H1 (cell line): ENCODE data around the gene TSPEAR. TPM values are rescaled to one million over a fixed set of nuclear protein-coding genes. Genes with fewer than 3 reads are reported as not detected.
A peak's percentile ranks its signal among the peaks of the same experiment; 100 is the strongest.

Experiments
- CTCF ChIA-PET: fragments of 300-600 bp; sonication (Branson Sonifier 250); formaldehyde crosslinking; loops from one replicate; lab custom pipeline; 2021; ENCODE audit not compliant: partially characterized antibody; lab: Charles Lee
- POLR2A ChIA-PET: fragments of 300-600 bp; sonication (Branson Sonifier 250); formaldehyde crosslinking; loops from one replicate; lab custom pipeline; 2021; ENCODE audit warnings: inconsistent platforms; ENCODE audit not compliant: partially characterized antibody; lab: Charles Lee
- DNase-seq, 2 experiments: peaks; one replicate each; pipeline versions ENCODE4 v3.0.0 to v3.0.0-alpha.2; 2010 to 2022; ENCODE audit warnings: low spot score in 2 of 2, low read depth in 1 of 2, mixed read lengths in 1 of 2
- FAIRE-seq: peaks from 2 replicates; lab custom pipeline; 2011; peaks lifted over from hg19 to GRCh38; lab: Jason Lieb, UNC
- H2AFZ ChIP-seq: 2 replicates; pipeline ENCODE4 v1.8.1; 2012; ENCODE audit warnings: low read length, inconsistent platforms
- H2AK5ac ChIP-seq: 2 replicates; pipeline ENCODE4 v1.6.1; 2013; ENCODE audit warnings: low read depth, low read length
- H2BK120ac ChIP-seq: replicated peaks from 2 replicates; pipeline ENCODE3; 2013; ENCODE audit warnings: low read depth, low read length, inconsistent platforms
- H2BK12ac ChIP-seq: 2 replicates; pipeline ENCODE4 v1.6.1; 2013; ENCODE audit warnings: low read depth, low read length
- H2BK15ac ChIP-seq: 2 replicates; pipeline ENCODE4 v1.6.1; 2013; ENCODE audit warnings: low read length
- H2BK20ac ChIP-seq: 2 replicates; pipeline ENCODE4 v1.6.1; 2013; ENCODE audit warnings: low read length
- H2BK5ac ChIP-seq: 2 replicates; pipeline ENCODE4 v1.6.1; 2013; ENCODE audit warnings: low read depth, low read length
- H3K14ac ChIP-seq: 2 replicates; pipeline ENCODE4 v1.6.1; 2013; ENCODE audit warnings: inconsistent platforms; ENCODE audit not compliant: insufficient read length
- H3K18ac ChIP-seq: 2 replicates; pipeline ENCODE4 v1.6.1; 2013; ENCODE audit warnings: low read length; ENCODE audit errors: extremely low read depth
- H3K23ac ChIP-seq: 2 replicates; pipeline ENCODE4 v1.6.1; 2013; ENCODE audit warnings: inconsistent platforms; ENCODE audit not compliant: insufficient read length
- H3K23me2 ChIP-seq: 2 replicates; pipeline ENCODE4 v1.6.1; 2013; ENCODE audit warnings: low read depth, low read length
- H3K27ac ChIP-seq: 2 replicates; pipeline ENCODE4 v1.6.1; 2011; ENCODE audit warnings: low read depth, low read length, inconsistent platforms
- H3K27me3 ChIP-seq, 4 experiments: replicated peaks in 1 of 4; 1 replicate in 1 of 4; 2 replicates in 3 of 4; pipeline versions ENCODE4 v1.6.1 to v1.8.1; 2011 to 2013; ENCODE audit warnings: low read length in 3 of 4, mild to moderate bottlenecking in 3 of 4, inconsistent platforms in 2 of 4, mixed read lengths in 2 of 4, moderate library complexity in 1 of 4; ENCODE audit not compliant: control insufficient read depth in 3 of 4, insufficient read depth in 3 of 4; ENCODE audit errors: extremely low read depth in 1 of 4
- H3K36me3 ChIP-seq, 4 experiments: 2 replicates each; pipeline versions ENCODE4 v1.6.1 to v1.8.1; 2011 to 2013; ENCODE audit warnings: mild to moderate bottlenecking in 4 of 4, low read length in 3 of 4, moderate library complexity in 2 of 4, control low read depth in 1 of 4, inconsistent platforms in 1 of 4; ENCODE audit not compliant: insufficient read depth in 4 of 4, control insufficient read depth in 2 of 4
- H3K4ac ChIP-seq: replicated peaks from 2 replicates; pipeline ENCODE3; 2013; ENCODE audit warnings: low read length, low read depth, mixed read lengths, inconsistent platforms; ENCODE audit not compliant: insufficient read length
- H3K4me1 ChIP-seq, 4 experiments: replicated peaks in 1 of 4; 1 replicate in 1 of 4; 2 replicates in 3 of 4; pipeline versions ENCODE4 v1.6.1 to v1.8.1; 2011 to 2013; ENCODE audit warnings: low read length in 3 of 4, inconsistent platforms in 2 of 4, mixed read lengths in 1 of 4; ENCODE audit not compliant: insufficient read depth in 4 of 4, control insufficient read depth in 3 of 4
- H3K4me2 ChIP-seq, 2 experiments: 2 replicates each; pipeline versions ENCODE4 v1.6.1 to v1.8.1; 2011 to 2013; ENCODE audit warnings: low read depth in 2 of 2, low read length in 2 of 2, control low read depth in 1 of 2, inconsistent platforms in 1 of 2, mild to moderate bottlenecking in 1 of 2; ENCODE audit not compliant: insufficient read depth in 1 of 2
- H3K4me3 ChIP-seq, 4 experiments: fragments of 200-600, 300-600 bp in 1 of 4; sonication (generic), shearing (Covaris generic), sonication (Bioruptor Twin) in 1 of 4; 2 replicates each; pipeline versions ENCODE4 v1.5.1 to v1.8.1; 2011 to 2016; ENCODE audit warnings: low read length in 4 of 4, low read depth in 3 of 4, control low read depth in 2 of 4, inconsistent platforms in 2 of 4, mild to moderate bottlenecking in 2 of 4, mixed read lengths in 1 of 4, moderate library complexity in 1 of 4; ENCODE audit not compliant: insufficient read depth in 2 of 4; ENCODE audit errors: extremely low read depth in 1 of 4
- H3K56ac ChIP-seq: replicated peaks from 2 replicates; pipeline ENCODE3; 2013; ENCODE audit warnings: low read depth, mild to moderate bottlenecking, mixed read lengths, low read length, inconsistent platforms; ENCODE audit not compliant: insufficient read length
- H3K79me1 ChIP-seq: 2 replicates; pipeline ENCODE4 v1.6.1; 2013; ENCODE audit warnings: low read depth, low read length, control low read depth
- H3K79me2 ChIP-seq, 2 experiments: 2 replicates each; pipeline versions ENCODE4 v1.6.1 to v1.8.1; 2012 to 2013; ENCODE audit warnings: low read length in 2 of 2, mild to moderate bottlenecking in 2 of 2, inconsistent platforms in 1 of 2; ENCODE audit not compliant: insufficient read depth in 2 of 2, control insufficient read depth in 1 of 2
- H3K9ac ChIP-seq, 4 experiments: replicated peaks in 1 of 4; 1 replicate in 1 of 4; 2 replicates in 3 of 4; pipeline versions ENCODE4 v1.6.1 to v1.8.1; 2011 to 2013; ENCODE audit warnings: low read depth in 3 of 4, low read length in 3 of 4, control low read depth in 2 of 4, mild to moderate bottlenecking in 2 of 4, moderate library complexity in 2 of 4, inconsistent platforms in 1 of 4; ENCODE audit errors: extremely low read depth in 1 of 4
- H3K9me3 ChIP-seq, 2 experiments: 2 replicates each; pipeline versions ENCODE4 v1.6.1 to v1.8.1; 2012 to 2013; ENCODE audit warnings: mild to moderate bottlenecking in 2 of 2, moderate library complexity in 2 of 2, control low read depth in 1 of 2, inconsistent platforms in 1 of 2, low read depth in 1 of 2, low read length in 1 of 2, mixed read lengths in 1 of 2; ENCODE audit not compliant: insufficient read depth in 2 of 2
- H4K20me1 ChIP-seq, 2 experiments: replicated peaks in 1 of 2; 2 replicates each; pipeline versions ENCODE3 to v1.8.1; 2011 to 2013; ENCODE audit warnings: inconsistent platforms in 2 of 2, low read length in 2 of 2, mild to moderate bottlenecking in 1 of 2; ENCODE audit not compliant: insufficient read depth in 2 of 2, control insufficient read depth in 1 of 2
- H4K5ac ChIP-seq: 2 replicates; pipeline ENCODE4 v1.6.1; 2013; ENCODE audit warnings: low read length, low read depth, mixed read lengths, inconsistent platforms; ENCODE audit not compliant: insufficient read length
- H4K8ac ChIP-seq: 2 replicates; pipeline ENCODE4 v1.8.0; 2013; ENCODE audit warnings: mild to moderate bottlenecking, moderate library complexity, low read length, inconsistent platforms; ENCODE audit not compliant: insufficient read depth; ENCODE audit errors: extremely low read depth
- H4K91ac ChIP-seq: replicated peaks from 2 replicates; pipeline ENCODE3; 2013; ENCODE audit warnings: low read length, mixed read lengths, inconsistent platforms; ENCODE audit not compliant: insufficient read length
- ATF3 ChIP-seq: IDR thresholded peaks from 2 replicates; pipeline ENCODE4 v1.6.1; 2011; ENCODE audit warnings: low read depth, mild to moderate bottlenecking, low read length; ENCODE audit not compliant: insufficient read depth
- BRCA1 ChIP-seq: IDR thresholded peaks from 2 replicates; pipeline ENCODE4 v1.6.1; 2012; ENCODE audit warnings: low read depth, low read length, improper control_type of control experiment
- CBX8 ChIP-seq: fragments of 300-800, 300-1000 bp; sonication (generic); IDR thresholded peaks from 2 replicates; pipeline ENCODE4 v1.7.1; 2016; ENCODE audit warnings: low read depth, low read length, borderline replicate concordance
- CEBPB ChIP-seq: IDR thresholded peaks from 2 replicates; pipeline ENCODE4 v1.6.1; 2012; ENCODE audit warnings: low read depth, low read length
- CHD1 ChIP-seq: IDR thresholded peaks from 2 replicates; pipeline ENCODE4 v1.6.1; 2012; ENCODE audit warnings: low read depth, low read length, improper control_type of control experiment
- CHD2 ChIP-seq: IDR thresholded peaks from 2 replicates; pipeline ENCODE4 v1.6.1; 2012; ENCODE audit warnings: low read length, improper control_type of control experiment
- JUND ChIP-seq: IDR thresholded peaks from 2 replicates; pipeline ENCODE4 v1.6.1; 2011; ENCODE audit warnings: mild to moderate bottlenecking, improper control_type of control experiment, low read length
- KDM1A ChIP-seq: fragments of 200-600, 300-600 bp; sonication (generic); IDR thresholded peaks from 2 replicates; pipeline ENCODE4 v1.7.1; 2016; ENCODE audit warnings: mild to moderate bottlenecking, low read length, borderline replicate concordance
- MAFK ChIP-seq: IDR thresholded peaks from 2 replicates; pipeline ENCODE4 v1.6.1; 2012; ENCODE audit warnings: low read depth, mild to moderate bottlenecking, improper control_type of control experiment, low read length
- NRF1 ChIP-seq: IDR thresholded peaks from 2 replicates; pipeline ENCODE4 v1.6.1; 2011; ENCODE audit warnings: mild to moderate bottlenecking, low read depth, low read length, improper control_type of control experiment
- RBBP5 ChIP-seq: IDR thresholded peaks from 2 replicates; pipeline ENCODE4 v1.7.1; 2012; ENCODE audit warnings: low read depth, mild to moderate bottlenecking, inconsistent platforms, low read length, moderate library complexity, borderline replicate concordance
- RXRA ChIP-seq: IDR thresholded peaks from 2 replicates; pipeline ENCODE4 v1.6.1; 2011; ENCODE audit warnings: low read depth, mild to moderate bottlenecking, low read length, moderate library complexity; ENCODE audit not compliant: insufficient read depth
- SRF ChIP-seq: IDR thresholded peaks from 2 replicates; pipeline ENCODE4 v1.6.1; 2011; ENCODE audit warnings: mild to moderate bottlenecking, low read depth, low read length, moderate library complexity
- WGBS, 2 experiments: shearing (Covaris generic) in 1 of 2; methylation state at CpG; one replicate each; pipeline versions ENCODE4 v1.1.6 to v1.1.7; 2013 to 2015; ENCODE audit warnings: low lambda C conversion rate in 2 of 2, mixed read lengths in 2 of 2, inconsistent platforms in 1 of 2, low coverage in 1 of 2, missing lambda C conversion rate in 1 of 2; ENCODE audit not compliant: insufficient replicate concordance in 2 of 2, insufficient coverage in 1 of 2, insufficient read length in 1 of 2; ENCODE audit errors: extremely low coverage in 1 of 2, missing lambda C conversion rate in 1 of 2; 5-methylcytosine and 5-hydroxymethylcytosine counted together
- polyA plus RNA-seq, 7 experiments: library from polyadenylated mRNA; depleted of rRNA in 3 of 7; stranded (reverse) in 5 of 7; unstranded in 2 of 7; fragments of >200 nt in 5 of 7; fragments of 200-250 nt in 2 of 7; gene quantifications; 1 replicate in 5 of 7; 2 replicates in 1 of 7; 4 replicates in 1 of 7; pipeline versions ENCODE4 v1.2.1 to v1.2.3, GENCODE V29; 2011 to 2013; ENCODE audit warnings: missing spikeins in 2 of 7, mixed read lengths in 2 of 7
- total RNA-seq: library from RNA; stranded (reverse); fragmentation: NEBNext Ultra II Directional; extraction: Animal tissue kit (Norgen Biotek cat#: 25700); gene quantifications from 2 replicates; pipeline ENCODE4 v1.2.1, GENCODE V29; 2021

TSPEAR gene
- total and polyA plus RNA-seq, 2 of the 8 experiments (the other 6 are each of a cell fraction or from before 2014, with no cell fraction given), result 0.58 to 0.89 TPM

- Histone ChIP-seq H3K9ac (no peak overlapping the region), H3K56ac (no peak overlapping the region), H4K91ac (no peak overlapping the region), H3K79me2 (no peaks in the 10 kb centered on the region), H3K27me3 (no peaks in the 10 kb centered on the region), H3K23me2 (no peaks in the 10 kb centered on the region), H2BK5ac (no peak overlapping the region), H4K20me1 (no peaks in the 10 kb centered on the region), H2AK5ac (no peak overlapping the region), H3K14ac (no peak overlapping the region), H3K4me2 (no peak overlapping the region), H2BK12ac (no peak overlapping the region), H2BK15ac (no peak overlapping the region), H3K79me1 (peaks cover 3% of the 10 kb centered on the region; the same call in 1 of the 2 replicates), H3K4me3 (no peak overlapping the region), H4K8ac (no peak overlapping the region), H3K18ac (no peak overlapping the region), H2BK20ac (no peak overlapping the region), H3K4me1 (peaks cover 0 to 16% (median 8%) of the 10 kb centered on the region in 4 experiments; a peak in 6 of 7 replicates), H3K9me3 (peaks cover 0 to 4% of the 10 kb centered on the region in 2 experiments; a peak in 1 of 4 replicates), H3K36me3 (no peaks in the 10 kb centered on the region), H3K4ac (no peak overlapping the region), H3K27ac (no peak overlapping the region), H2AFZ (no peak overlapping the region), H2BK120ac (no peak overlapping the region), H3K23ac (no peak overlapping the region), H4K5ac (no peak overlapping the region)
- POLR2A ChIA-PET, result interaction anchor here (1.5 kb wide), 1 partner anchor 14 kb away, joined by 3 read pairs; no protein-coding TSS in a partner anchor
- 46% methylated on average over 2 of the region's 2 CpGs; no CpG with 5 or more reads in 1 of the 2 experiments for WGBS, 2 experiments
- FAIRE-seq (no peak), DNase-seq (no peak)
- no peak for TF ChIP-seq CBX8
- no peak for TF ChIP-seq SRF
- TF ChIP-seq KDM1A, result peak; percentile 76; the same call in 1 of the 2 replicates
- no peak for TF ChIP-seq CHD1
- TF ChIP-seq RBBP5, result no peak
- no peak for TF ChIP-seq JUND
- no peak for TF ChIP-seq BRCA1
- no peak for TF ChIP-seq NRF1
- peak; percentile 80 for TF ChIP-seq CEBPB
- TF ChIP-seq RXRA, result no peak
- TF ChIP-seq CHD2, result no peak
- TF ChIP-seq MAFK, result no peak
- no peak for TF ChIP-seq ATF3
- CTCF ChIA-PET, result interaction anchor here (0.6 kb wide), 1 partner anchor 816 kb away, joined by 3 read pairs; no protein-coding TSS in a partner anchor
These were observed 18.4 kb downstream of the TSPEAR start for GRCh38 chr21:44692798-44693512.
